GM12878 (cell line): Measurements from ENCODE around the gene VN1R4. TPM values are rescaled to one million over a fixed set of nuclear protein-coding genes. Genes with fewer than 3 reads are reported as not detected.

Experiments used
- ATAC-seq: fragments of 200-7000 bp; cut with Tn5 transposase; 3 replicates; pipeline ENCODE4 v1.9.1; 2020; ENCODE audit warnings: mild to moderate bottlenecking, moderate library complexity
- BruUV-seq: library from RNA; stranded (reverse); fragments of 400-500 nt; replicated peaks from 2 replicates; lab custom pipeline; 2021; lab: Mats Ljungman, UMichigan
- CTCF ChIA-PET: fragments of 300-600 bp; sonication (Branson Sonifier 250); formaldehyde crosslinking; extraction: SDS; loops from one replicate; lab custom pipeline; 2021; ENCODE audit warnings: inconsistent platforms; lab: Yijun Ruan, JAX
- POLR2A ChIA-PET: fragments of 350-600 bp; formaldehyde crosslinking; extraction: SDS; loops from one replicate; lab custom pipeline; 2021; ENCODE audit warnings: inconsistent platforms; lab: Charles Lee
- RAD21 ChIA-PET: fragments of 300-600 bp; sonication (Branson Sonifier 250); formaldehyde crosslinking; loops from one replicate; lab custom pipeline; 2023; ENCODE audit warnings: antibody characterized with exemption; ENCODE audit not compliant: unreplicated experiment; lab: Charles Lee
- SMC1A ChIA-PET: fragments of 300-600 bp; sonication (Branson Sonifier 250); formaldehyde crosslinking; loops from one replicate; lab custom pipeline; 2023; ENCODE audit not compliant: unreplicated experiment, uncharacterized antibody; lab: Charles Lee
- DNase-seq: peaks from one replicate; pipeline ENCODE4 v3.0.0-alpha.2; 2011; ENCODE audit warnings: low read depth, low spot score
- FAIRE-seq: peaks from 3 replicates; lab custom pipeline; 2011; peaks lifted over from hg19 to GRCh38; lab: Jason Lieb, UNC
- H2AFZ ChIP-seq: 2 replicates; pipeline ENCODE4 v1.6.0; 2011; ENCODE audit warnings: low read depth, low read length, control low read depth; ENCODE audit not compliant: control insufficient read depth
- H3K27ac ChIP-seq: 2 replicates; pipeline ENCODE4 v1.5.1; 2011; ENCODE audit warnings: control low read depth; ENCODE audit not compliant: control insufficient read depth, insufficient read depth
- H3K27me3 ChIP-seq, 2 experiments: replicated peaks in 1 of 2; 2 replicates each; pipeline versions ENCODE4 v1.6.0 to v1.6.1; 2011; ENCODE audit warnings: low read length in 1 of 2; ENCODE audit not compliant: control insufficient read depth in 2 of 2, insufficient read depth in 2 of 2
- H3K36me3 ChIP-seq, 2 experiments: 2 replicates each; pipeline ENCODE4 v1.5.1; 2011; ENCODE audit warnings: low read length in 1 of 2; ENCODE audit not compliant: control insufficient read depth in 2 of 2, insufficient read depth in 2 of 2
- H3K4me1 ChIP-seq: 2 replicates; pipeline ENCODE4 v1.6.1; 2011; ENCODE audit warnings: mild to moderate bottlenecking, low read length, moderate library complexity, mixed read lengths; ENCODE audit not compliant: control insufficient read depth, insufficient read depth
- H3K4me2 ChIP-seq: 2 replicates; pipeline ENCODE4 v1.6.0; 2011; ENCODE audit warnings: control low read depth; ENCODE audit not compliant: control insufficient read depth, insufficient read depth
- H3K4me3 ChIP-seq: fragments of 200-600 bp; sonication (generic); 2 replicates; pipeline ENCODE4 v1.5.1; 2016
- H3K79me2 ChIP-seq: 2 replicates; pipeline ENCODE4 v1.6.0; 2011; ENCODE audit warnings: low read length; ENCODE audit not compliant: control insufficient read depth, insufficient read depth
- H3K9ac ChIP-seq: 2 replicates; pipeline ENCODE4 v1.8.0; 2011; ENCODE audit warnings: low read length, control low read depth, mixed read lengths; ENCODE audit not compliant: control insufficient read depth, insufficient read depth
- H3K9me3 ChIP-seq: replicated peaks from 3 replicates; pipeline ENCODE4 v1.5.1; 2011; ENCODE audit warnings: mild to moderate bottlenecking, low read length; ENCODE audit not compliant: control insufficient read depth, insufficient read depth
- H4K20me1 ChIP-seq: 2 replicates; pipeline ENCODE4 v1.6.0; 2011; ENCODE audit not compliant: control insufficient read depth, insufficient read depth
- ATF7 ChIP-seq: fragments of 450-650 bp; IDR thresholded peaks from 2 replicates; pipeline ENCODE4 v1.6.1; 2016; ENCODE audit warnings: low read depth, mild to moderate bottlenecking
- CREB1 ChIP-seq: IDR thresholded peaks from 2 replicates; pipeline ENCODE4 v1.6.1; 2012; ENCODE audit warnings: low read depth, mild to moderate bottlenecking, inconsistent platforms
- E4F1 ChIP-seq: fragments of 450-650 bp; IDR thresholded peaks from 2 replicates; pipeline ENCODE4 v1.6.1; 2018; ENCODE audit warnings: borderline replicate concordance, mild to moderate bottlenecking; ENCODE audit not compliant: partially characterized antibody
- EED ChIP-seq: sonication (generic); IDR thresholded peaks from 2 replicates; pipeline ENCODE4 v1.6.1; 2016; ENCODE audit warnings: antibody characterized with exemption, low read depth
- FOXM1 ChIP-seq: IDR thresholded peaks from 2 replicates; pipeline ENCODE4 v1.6.1; 2012; ENCODE audit warnings: low read depth, mild to moderate bottlenecking, inconsistent platforms, low read length, moderate library complexity
- HCFC1 ChIP-seq: fragments of 150-350 bp; IDR thresholded peaks from 2 replicates; pipeline ENCODE4 v1.6.1; 2014; ENCODE audit warnings: low read length
- HDGF ChIP-seq: fragments of 450-650 bp; IDR thresholded peaks from 2 replicates; pipeline ENCODE4 v1.6.1; 2016; ENCODE audit warnings: antibody characterized with exemption
- IRF4 ChIP-seq: IDR thresholded peaks from 2 replicates; pipeline ENCODE4 v1.6.1; 2011; ENCODE audit warnings: low read depth, low read length
- KDM1A ChIP-seq: fragments of 200-600 bp; sonication (generic); IDR thresholded peaks from 2 replicates; pipeline ENCODE4 v1.6.1; 2016; ENCODE audit warnings: borderline replicate concordance
- PAX8 ChIP-seq: fragments of 450-650 bp; IDR thresholded peaks from 2 replicates; pipeline ENCODE4 v1.6.1; 2017; ENCODE audit warnings: mild to moderate bottlenecking, moderate library complexity
- POU2F2 ChIP-seq: IDR thresholded peaks from 3 replicates; pipeline ENCODE4 v1.6.1; 2011; ENCODE audit warnings: low read depth, mild to moderate bottlenecking, low read length, borderline replicate concordance
- RELA ChIP-seq: fragments of 450-650 bp; IDR thresholded peaks from 2 replicates; pipeline ENCODE4 v1.8.0; 2014; ENCODE audit warnings: borderline replicate concordance; ENCODE audit not compliant: partially characterized antibody
- SPI1 ChIP-seq: IDR thresholded peaks from 2 replicates; pipeline ENCODE4 v1.6.1; 2011; ENCODE audit warnings: low read depth, mild to moderate bottlenecking, low read length, moderate library complexity, borderline replicate concordance; ENCODE audit not compliant: insufficient read depth
- SRF ChIP-seq, 2 experiments: IDR thresholded peaks; 2 replicates each; pipeline ENCODE4 v1.6.1; 2011; ENCODE audit warnings: low read depth in 2 of 2, low read length in 2 of 2, mild to moderate bottlenecking in 1 of 2, moderate library complexity in 1 of 2
- TCF12 ChIP-seq: IDR thresholded peaks from 2 replicates; pipeline ENCODE4 v1.6.1; 2011; ENCODE audit warnings: low read depth, mild to moderate bottlenecking, low read length
- ZNF622 ChIP-seq: fragments of 450-650 bp; IDR thresholded peaks from 2 replicates; pipeline ENCODE4 v1.6.1; 2017; ENCODE audit warnings: mild to moderate bottlenecking, inconsistent platforms
- WGBS: methylation state at CpG from one replicate; pipeline ENCODE4 v1.1.6; 2016; ENCODE audit warnings: low lambda C conversion rate; ENCODE audit not compliant: insufficient replicate concordance, insufficient coverage; ENCODE audit errors: missing lambda C conversion rate; 5-methylcytosine and 5-hydroxymethylcytosine counted together
- in situ Hi-C: fragments of 300-500 bp; cut with MboI; formaldehyde crosslinking; loops from 9 replicates; pipeline ENCODE4 v1.14.3; 2018; ENCODE audit warnings: mixed read lengths
- intact Hi-C: fragments of 100-400 bp; cut with micrococcal nuclease; formaldehyde crosslinking; loops from one replicate; pipeline ENCODE4 v1.14.2; 2022; ENCODE audit not compliant: unreplicated experiment
- polyA plus RNA-seq, 11 experiments: library from polyadenylated mRNA; depleted of rRNA in 4 of 11; unstranded in 6 of 11; stranded (reverse) in 5 of 11; fragments of >200 nt; fragmentation: Nextera tagmentation in 4 of 11; fragmentation: Illumina TruSeq in 1 of 11; extraction: Ambion mirVana in 4 of 11; extraction: Trizol in 1 of 11; gene quantifications; 1 replicate in 1 of 11; 2 replicates in 10 of 11; pipeline versions ENCODE4 v1.2.1 to v1.2.3, GENCODE V29; 2011 to 2016; ENCODE audit warnings: inconsistent platforms in 2 of 11, missing spikeins in 2 of 11, low read depth in 1 of 11
- total RNA-seq, 4 experiments: library from RNA; depleted of rRNA in 3 of 4; stranded (reverse); fragments of >200 nt in 3 of 4; fragmentation: Illumina TruSeq in 1 of 4; extraction: Trizol in 1 of 4; gene quantifications; 2 replicates each; pipeline versions ENCODE4 v1.2.1 to v1.2.3, GENCODE V29; 2013 to 2021

The VN1R4 gene
- total and polyA plus RNA-seq, 10 of the 15 experiments (the other 5 are each of a cell fraction or from before 2014, with no cell fraction given), result not detected

GRCh38 chr19:53246498-53246897 is 21.0 kb downstream of the VN1R4 start:
- Histone ChIP-seq H3K9ac (no peak overlapping the region), H4K20me1 (no peaks in the 10 kb centered on the region), H3K27ac (no peak overlapping the region), H2AFZ (no peak overlapping the region), H3K79me2 (no peaks in the 10 kb centered on the region), H3K4me2 (no peak overlapping the region), H3K4me3 (no peak overlapping the region), H3K9me3 (no peaks in the 10 kb centered on the region; the same call in 2 of the 3 replicates), H3K27me3 (no peaks in the 10 kb centered on the region), H3K4me1 (no peaks in the 10 kb centered on the region), H3K36me3 (no peaks in the 10 kb centered on the region)
- no TSS peak for BruUV-seq
- RAD21 ChIA-PET, result no interaction called here
- FAIRE-seq (no peak), ATAC-seq (peak; percentile 45; the same call in 2 of the 3 replicates), DNase-seq (peak; percentile 5)
- in situ Hi-C loops (no loop called here), intact Hi-C loops (no loop called here)
- TF ChIP-seq SPI1 (peak; percentile 76; the same call in 1 of the 2 replicates), EED (no peak), CREB1 (no peak), IRF4 (0 out of 2 replicates have a peak, but pooled peaks have one; percentile 12), ATF7 (peak; percentile 49)
- POLR2A ChIA-PET, result no interaction called here
- SMC1A ChIA-PET, result interaction anchor here (0.6 kb wide), 1 partner anchor 145 kb away, joined by 3 read pairs; no protein-coding TSS in a partner anchor
- WGBS, result 0% methylated on average over 1 of the region's 1 CpG
- CTCF ChIA-PET, result no interaction called here

- 7% methylated on average over 4 of the region's 4 CpGs for WGBS
- BruUV-seq, result no TSS peak
- FAIRE-seq, result no peak
Measured at GRCh38 chr19:53237114-53237777, 30.3 kb downstream of the VN1R4 start.

More at GRCh38 chr19:53237114-53237777, 30.3 kb downstream of the VN1R4 start:
- Histone ChIP-seq H3K79me2 (no peaks in the 10 kb centered on the region), H2AFZ (no peak overlapping the region), H3K4me3 (no peak overlapping the region), H3K27ac (no peak overlapping the region), H4K20me1 (no peaks in the 10 kb centered on the region), H3K4me1 (no peaks in the 10 kb centered on the region), H3K36me3 (no peaks in the 10 kb centered on the region), H3K27me3 (no peaks in the 10 kb centered on the region), H3K9me3 (peaks cover 2% of the 10 kb centered on the region; the same call in 2 of the 3 replicates), H3K4me2 (no peak overlapping the region), H3K9ac (no peak overlapping the region)
- DNase-seq (no peak), ATAC-seq (no peak)
- ChIA-PET CTCF (interaction anchor here (1.2 kb wide), 1 partner anchor 12 kb away, joined by 3 read pairs; no protein-coding TSS in a partner anchor), POLR2A (no interaction called here), RAD21 (no interaction called here), SMC1A (no interaction called here)
- in situ Hi-C loops (no loop called here), intact Hi-C loops (no loop called here)
- TF ChIP-seq TCF12 (no peak), KDM1A (no peak), HDGF (no peak), SRF (IDR thresholded peaks at IDR 0.05; ENCODE audit: low read depth in 2 of 2, low read length in 2 of 2) (no peak), ZNF622 (no peak), E4F1 (no peak), PAX8 (no peak), HCFC1 (no peak), FOXM1 (no peak), RELA (no peak), POU2F2 (no peak)
